GM10266 (cell line): ENCODE results near the gene CD180.

Experiments
- DNase-seq: peaks from one replicate; pipeline ENCODE4 v3.0.0; 2012; ENCODE audit errors: extremely low spot score
- CTCF ChIP-seq: IDR thresholded peaks from 2 replicates; pipeline ENCODE4 v1.5.1; 2012; ENCODE audit warnings: mild to moderate bottlenecking, low read depth; ENCODE audit not compliant: control insufficient read depth, insufficient read depth; ENCODE audit errors: missing control alignments

CD180 gene

GRCh38 chr5:67141644-67142043 is 55.0 kb downstream of the CD180 start:
- DNase-seq: no peak
- no peak for TF ChIP-seq CTCF

DNA sequence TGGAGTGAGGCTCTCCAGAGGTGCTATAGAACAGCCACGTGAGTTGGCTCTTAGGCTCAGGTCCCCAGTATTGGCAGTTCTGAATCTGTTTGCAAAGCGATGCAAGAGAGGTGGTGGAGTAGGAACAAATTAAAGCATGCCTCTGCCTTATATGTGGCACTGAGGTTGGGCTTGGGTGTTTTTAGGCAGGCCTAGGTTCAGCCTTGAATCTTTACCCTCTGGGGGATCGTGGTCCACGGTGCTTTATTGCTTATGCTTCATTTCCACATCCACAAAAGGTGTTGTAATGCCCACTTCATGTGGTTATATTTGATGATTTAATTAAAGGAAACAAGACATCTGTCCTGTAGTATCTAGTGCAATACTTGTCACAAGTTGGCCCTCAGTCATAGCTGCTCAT is 56.2 kb downstream of the CD180 start:
- DNase-seq: no peak

DNA sequence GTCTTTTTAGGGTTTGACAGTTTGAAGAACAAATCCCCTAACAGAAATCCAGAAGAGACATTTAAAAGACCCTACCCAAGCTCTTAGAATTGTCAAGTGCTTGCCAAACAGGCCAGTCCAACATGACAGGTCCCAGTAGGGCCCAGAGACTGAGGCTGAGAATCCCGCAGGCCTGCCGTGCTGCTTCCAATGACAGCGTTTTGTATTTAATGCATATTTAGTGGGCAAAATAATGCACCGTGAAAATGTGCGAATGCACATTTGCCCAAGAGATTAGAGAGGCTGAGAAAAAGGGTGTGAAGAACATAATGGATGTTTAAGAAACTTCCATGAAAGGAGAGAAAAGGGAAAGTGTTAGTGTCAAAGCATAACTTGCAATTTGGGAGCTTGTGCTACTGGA is 57.6 kb downstream of the CD180 start:
- TF ChIP-seq CTCF: no peak
- DNase-seq: no peak

More for the DNA sequence above, 56.2 kb downstream of the CD180 start:
- TF ChIP-seq CTCF: no peak

DNA sequence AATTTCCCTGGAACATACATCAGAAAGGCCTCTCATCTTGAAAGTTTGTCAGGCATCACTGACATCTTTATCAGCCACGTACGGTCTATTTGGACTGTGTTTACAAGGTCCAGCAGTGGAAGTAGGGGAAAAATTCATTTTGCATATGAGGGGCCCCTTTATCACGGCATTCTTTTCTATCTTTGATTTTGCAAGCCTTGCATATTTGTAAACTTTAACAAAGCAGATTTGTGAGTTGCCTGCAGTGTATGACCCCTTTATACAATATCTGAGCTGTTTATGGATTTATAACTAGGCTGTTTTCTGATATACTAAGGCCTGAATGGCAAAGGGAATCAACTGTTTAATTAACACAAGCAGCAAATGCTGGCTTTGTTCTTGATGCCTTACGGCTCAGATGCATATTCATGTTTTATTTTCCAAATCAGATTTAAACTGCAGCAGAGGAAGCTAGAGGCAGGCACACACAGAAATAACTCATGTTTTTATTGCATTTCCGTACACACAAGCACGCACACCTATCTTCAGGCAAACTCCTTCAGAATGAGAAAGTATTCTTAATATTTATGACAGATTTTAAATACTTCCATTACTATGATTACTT is 61.1 kb downstream of the CD180 start:
- no peak for TF ChIP-seq CTCF
- no peak for DNase-seq

DNA sequence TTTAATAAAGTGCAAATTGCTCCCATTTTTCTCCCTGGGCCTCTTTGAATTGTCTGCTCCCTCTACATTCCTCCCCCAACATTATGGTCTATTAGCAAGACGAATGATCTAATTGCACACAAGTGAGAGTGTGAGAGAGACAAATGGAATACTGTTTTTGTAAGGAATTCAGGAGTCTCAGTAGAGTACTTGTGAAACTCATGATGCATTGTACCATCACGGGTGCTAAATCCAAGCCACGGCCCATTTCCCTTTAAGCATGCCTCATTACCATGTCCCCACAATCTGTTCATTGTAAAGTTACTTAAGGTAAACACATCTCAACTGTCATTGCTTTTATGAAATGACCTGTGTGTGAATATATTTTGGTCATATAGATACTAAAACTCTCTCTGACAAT is 62.8 kb downstream of the CD180 start:
- no peak for DNase-seq
- no peak for TF ChIP-seq CTCF

DNA sequence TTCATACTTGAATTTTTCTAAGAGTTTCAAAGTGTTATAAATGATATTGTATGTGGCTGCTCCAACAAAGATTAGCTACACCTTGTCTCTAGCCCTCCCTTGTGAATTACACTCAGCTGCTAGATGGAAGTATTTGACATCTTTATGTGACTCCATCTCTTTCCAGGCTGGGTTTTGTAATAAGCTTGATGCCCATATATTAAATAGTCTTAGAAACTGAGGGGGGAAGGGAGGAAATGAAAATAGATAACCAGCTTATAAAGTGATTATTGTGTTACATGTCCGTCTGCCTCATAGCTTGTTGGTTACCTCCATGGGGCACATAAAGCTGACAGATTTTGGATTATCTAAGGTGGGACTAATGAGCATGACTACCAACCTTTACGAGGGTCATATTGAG is 63.4 kb downstream of the CD180 start:
- no peak for TF ChIP-seq CTCF
- no peak for DNase-seq

DNA sequence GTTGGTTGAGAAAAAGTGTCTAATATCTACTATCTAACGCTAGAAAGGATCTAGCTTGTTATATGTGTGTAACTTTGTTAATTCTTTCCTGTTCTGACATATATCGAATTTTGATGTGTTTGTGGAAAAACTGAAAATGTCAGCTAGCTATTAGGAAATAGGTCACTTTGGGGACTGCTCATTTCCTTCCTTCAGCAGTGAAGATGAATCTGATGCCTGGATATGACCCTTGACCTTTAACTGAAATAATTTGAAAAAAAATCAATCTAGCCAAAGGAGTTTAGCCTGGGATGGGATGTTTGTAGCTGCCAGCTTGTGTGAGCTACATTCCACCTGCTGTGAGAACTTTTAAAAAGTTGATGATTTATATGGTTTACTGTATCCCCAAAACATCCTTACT is 66.8 kb downstream of the CD180 start:
- DNase-seq: no peak

More for the DNA sequence above, 66.8 kb downstream of the CD180 start:
- TF ChIP-seq CTCF: no peak
